Left hindlimb (tissue), 1 donor: Measurements from ENCODE around the gene TBX1.
A peak's percentile ranks its signal among the peaks of the same experiment; 100 is the strongest.
"Not testable (repeated sequence)": the region's sequence is repeated elsewhere in the genome, so short reads cannot be mapped to it uniquely, and the experiment has no call there.

Source experiments
- DNase-seq: peaks from one replicate; pipeline ENCODE4 v3.0.0-alpha.2; 2018

Gene TBX1

DNA sequence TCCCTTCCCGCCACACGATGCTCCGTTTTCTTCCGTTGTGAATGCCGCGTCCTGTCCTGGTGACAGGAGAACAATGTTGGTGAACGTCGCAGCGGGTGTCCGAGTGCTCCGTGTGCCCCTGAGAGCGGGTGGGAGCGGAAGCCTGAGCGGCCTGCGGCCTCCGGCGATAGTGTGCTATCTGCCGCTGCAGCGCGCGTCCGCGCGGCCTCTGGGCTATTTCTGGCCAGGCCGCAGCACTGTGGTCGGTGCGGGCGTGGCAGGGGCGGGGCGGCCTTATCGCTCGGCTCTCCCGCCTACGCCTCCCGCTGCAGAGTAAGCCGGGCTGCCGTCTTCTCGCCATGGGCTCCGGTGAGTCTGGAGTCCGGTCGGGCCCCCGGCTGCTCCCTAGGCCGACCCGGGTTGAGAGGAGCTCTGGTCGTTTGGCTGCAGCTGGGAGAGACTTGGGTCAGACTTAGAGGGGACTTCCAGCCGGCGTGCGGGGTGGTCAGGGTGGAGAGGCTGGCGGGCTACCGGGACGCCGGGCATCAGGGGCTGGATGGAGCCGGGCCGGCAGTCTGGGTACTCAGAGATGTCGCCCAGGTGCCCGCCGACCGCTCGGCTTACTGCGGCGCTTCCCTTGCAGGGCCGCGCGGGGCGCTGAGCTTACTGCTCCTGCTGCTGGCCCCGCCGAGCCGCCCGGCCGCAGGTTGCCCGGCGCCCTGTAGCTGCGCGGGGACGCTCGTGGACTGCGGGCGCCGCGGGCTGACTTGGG lies 37.2 kb upstream of the TBX1 start, which contains the start of gene GP1BB:
TSS of gene GP1BB (plus strand) at position 308 of the 751 bp plus-strand sequence. CDS start at position 339, 31 bp downstream.
- DNase-seq = peak; percentile 45

DNA sequence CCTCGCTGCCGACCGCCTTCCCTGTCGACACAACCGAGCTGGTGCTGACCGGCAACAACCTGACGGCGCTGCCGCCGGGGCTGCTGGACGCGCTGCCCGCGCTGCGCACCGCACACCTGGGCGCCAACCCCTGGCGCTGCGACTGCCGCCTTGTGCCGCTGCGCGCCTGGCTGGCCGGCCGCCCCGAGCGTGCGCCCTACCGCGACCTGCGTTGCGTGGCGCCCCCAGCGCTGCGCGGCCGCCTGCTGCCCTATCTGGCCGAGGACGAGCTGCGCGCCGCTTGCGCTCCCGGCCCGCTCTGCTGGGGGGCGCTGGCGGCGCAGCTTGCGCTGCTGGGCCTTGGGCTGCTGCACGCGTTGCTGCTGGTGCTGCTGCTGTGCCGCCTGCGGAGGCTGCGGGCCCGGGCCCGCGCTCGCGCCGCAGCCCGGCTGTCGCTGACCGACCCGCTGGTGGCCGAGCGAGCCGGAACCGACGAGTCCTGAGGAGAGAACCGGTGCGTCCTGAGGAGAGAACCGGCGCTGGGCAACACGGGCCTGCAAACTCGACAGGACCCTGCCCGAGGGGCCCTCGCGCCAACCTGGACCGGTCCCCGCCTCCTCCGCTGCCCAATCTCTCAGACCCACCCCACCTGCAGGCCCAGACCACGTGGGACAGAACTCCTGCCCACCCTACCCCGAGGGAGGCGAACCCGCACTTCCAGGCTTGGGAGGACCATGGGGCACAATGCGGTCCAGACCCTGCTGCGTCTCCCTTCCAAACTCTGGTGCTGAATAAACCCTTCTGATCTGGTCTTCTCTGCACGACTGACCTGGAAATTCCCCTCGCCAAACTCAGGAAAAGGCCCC lies 36.4 kb upstream of the TBX1 start:
- DNase-seq = peak; percentile 48

DNA sequence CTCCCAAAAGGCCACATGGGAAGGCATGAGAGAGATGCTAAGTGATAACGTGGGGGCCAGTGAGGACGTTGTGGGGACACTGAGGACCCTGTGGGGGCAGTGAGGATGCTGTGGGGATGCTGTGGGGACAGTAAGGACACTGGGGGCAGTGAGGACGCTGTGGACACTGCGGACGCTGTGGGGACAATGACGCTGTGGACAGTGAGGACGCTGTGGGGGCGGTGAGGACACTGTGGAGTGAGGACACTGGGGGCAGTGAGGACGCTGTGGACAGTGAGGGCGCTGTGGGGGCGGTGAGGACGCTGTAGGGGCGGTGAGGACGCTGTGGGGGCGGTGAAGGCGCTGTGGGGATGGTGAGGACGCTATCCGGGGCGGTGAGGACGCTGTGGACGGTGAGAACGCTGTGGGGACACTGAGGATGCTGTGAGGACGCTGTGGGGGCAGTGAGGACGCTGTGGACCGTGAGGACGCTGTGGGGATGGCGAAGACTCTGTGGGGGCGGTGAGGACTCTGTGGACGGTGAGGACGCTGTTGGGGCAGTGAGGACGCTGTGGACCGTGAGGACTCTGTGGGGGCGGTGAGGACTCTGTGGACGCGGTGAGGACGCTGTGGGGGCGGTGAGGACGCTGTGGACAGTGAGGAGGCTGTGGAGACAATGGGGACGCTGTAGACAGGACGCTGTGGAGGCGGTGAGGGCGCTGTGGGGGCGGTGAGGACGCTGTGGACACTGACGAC lies 35.5 kb upstream of the TBX1 start:
- DNase-seq = no peak

DNA sequence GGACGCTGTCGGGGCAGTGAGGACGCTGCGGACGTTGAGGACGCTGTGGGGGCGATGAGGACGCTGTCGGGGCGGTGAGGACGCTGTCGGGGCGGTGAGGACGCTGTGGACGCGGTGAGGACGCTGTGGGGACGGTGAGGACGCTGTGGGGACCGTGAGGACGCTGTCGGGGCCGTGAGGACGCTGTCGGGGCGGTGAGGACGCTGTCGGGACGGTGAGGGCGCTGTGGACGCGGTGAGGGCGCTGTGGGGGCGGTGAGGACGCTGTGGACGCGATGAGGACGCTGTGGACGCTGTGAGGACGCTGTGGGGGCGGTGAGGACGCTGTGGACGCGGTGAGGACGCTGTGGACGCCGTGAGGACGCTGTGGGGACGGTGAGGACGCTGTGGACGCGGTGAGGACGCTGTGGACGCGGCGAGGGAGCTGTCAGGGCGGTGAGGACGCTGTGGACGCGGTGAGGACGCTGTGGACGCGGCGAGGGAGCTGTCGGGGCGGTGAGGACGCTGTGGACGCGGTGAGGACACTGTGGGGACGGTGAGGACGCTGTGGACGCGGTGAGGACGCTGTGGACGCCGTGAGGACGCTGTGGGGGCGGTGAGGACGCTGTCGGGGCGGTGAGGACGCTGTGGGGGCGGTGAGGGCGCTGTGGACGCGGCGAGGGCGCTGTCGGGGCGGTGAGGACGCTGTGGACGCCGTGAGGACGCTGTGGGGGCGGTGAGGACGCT lies 34.4 kb upstream of the TBX1 start:
- not testable (repeated sequence) for DNase-seq

DNA sequence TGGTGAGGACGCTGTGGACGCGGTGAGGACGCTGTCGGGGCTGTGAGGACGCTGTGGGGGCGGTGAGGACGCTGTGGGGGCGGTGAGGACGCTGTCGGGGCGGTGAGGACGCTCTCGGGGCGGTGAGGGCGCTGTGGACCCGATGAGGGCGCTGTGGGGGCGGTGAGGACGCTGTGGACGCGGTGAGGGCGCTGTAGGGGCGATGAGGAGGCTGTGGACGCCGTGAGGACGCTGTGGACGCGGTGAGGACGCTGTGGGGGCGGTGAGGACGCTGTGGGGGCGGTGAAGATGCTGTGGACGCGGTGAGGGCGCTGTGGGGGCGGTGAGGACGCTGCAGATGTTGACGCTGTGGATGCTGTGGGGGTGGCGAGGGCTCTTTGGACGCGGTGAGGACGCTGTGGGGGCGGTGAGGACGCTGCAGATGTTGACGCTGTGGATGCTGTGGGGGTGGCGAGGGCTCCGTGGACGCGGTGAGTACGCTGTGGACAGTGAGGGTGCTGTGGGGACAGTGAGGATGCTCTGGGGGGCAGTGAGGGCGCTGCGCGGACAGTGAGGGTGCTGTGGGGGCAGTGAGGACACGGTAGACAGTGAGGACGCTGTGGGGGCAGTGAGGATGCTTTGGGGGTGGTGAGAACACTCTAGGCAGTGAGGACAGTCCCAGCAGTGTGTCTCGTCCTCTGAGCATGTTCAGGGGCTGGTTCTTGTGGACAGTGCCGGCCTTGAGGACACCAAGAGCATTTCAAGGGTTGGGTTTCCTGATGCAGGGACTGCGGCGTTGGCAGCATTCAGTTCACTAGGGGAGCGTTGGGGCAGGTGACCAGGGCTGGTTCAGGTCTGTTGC lies 33.0 kb upstream of the TBX1 start:
- DNase-seq = no peak

DNA sequence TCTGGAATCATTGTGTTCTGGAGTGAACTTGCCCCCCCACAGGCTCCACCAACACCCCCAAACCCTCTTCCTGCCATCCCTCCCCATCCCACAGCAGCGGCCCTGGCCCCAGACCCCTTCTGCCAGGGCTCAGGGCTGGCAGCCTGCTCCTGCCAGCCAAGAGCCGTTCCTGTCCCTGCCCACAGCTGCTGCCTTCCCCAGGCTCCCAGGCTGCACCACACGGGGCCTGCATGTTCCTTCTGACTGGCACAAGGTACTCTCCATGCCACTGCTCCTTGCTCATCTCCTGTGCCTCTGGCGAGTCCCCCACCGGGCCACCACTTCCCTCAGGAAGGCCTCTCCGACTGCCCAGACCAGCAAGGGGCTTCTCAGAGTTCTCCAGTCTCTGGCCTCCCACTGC lies 32.3 kb upstream of the TBX1 start:
- DNase-seq = no peak

DNA sequence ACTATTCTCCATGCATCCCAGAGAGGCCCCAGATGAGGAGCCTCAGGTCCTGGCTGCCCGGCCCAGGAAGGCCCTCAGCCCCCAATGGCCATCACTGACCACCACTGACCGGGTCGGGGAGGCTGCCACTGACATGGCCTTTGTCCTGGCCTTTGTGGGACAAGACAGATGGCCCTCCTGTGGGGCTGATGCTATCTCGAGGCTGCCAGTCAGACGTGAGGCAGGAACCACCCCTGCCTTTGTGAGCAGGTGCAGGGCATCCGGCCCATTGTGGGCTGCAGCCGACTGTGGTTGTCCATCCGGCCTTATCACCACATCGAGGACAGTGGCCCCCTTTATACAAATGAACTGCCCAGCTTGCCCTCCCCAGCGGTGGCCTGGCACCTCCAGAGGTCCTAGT lies 31.7 kb upstream of the TBX1 start:
- DNase-seq = no peak

DNA sequence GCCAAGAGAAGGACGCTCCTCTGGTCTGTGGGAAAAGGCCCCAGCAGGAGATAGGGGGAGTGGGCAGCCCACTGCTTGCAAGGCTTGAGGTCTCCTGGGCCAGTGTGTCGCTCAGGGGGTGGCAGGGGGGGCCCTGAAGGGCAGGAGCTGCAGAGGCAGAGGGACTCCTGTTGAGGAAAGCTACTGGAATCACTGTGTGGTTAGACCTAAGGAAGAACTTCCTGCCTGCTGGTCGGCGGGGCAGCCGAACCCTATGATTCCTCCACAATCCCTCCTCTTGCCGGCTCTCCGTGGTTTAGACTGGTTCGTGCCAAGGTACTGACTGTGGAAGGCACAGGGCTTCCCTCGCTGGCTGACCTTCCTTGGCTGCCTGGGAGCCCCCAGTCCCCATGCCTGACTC lies 31.1 kb upstream of the TBX1 start:
- no peak for DNase-seq

DNA sequence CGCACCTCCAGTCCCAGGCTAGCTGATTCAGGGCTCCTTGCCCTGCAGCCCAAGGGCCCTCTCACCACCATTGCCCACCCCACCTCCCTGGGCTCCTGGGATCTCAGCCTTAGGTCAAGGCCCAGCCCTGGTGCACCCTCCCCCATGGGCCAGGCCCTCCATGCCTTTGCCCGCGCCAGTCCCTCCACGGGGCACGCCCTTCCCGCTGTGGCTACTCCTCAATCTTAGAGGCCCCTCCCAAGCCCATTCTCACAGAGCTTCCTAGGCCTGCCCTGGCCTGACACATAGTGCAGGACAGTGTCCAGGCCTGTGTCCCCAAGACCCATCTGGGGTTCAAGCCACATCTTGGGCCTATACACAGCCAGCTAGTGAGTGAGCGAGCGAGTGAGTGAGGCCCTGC lies 30.4 kb upstream of the TBX1 start:
- no peak for DNase-seq

DNA sequence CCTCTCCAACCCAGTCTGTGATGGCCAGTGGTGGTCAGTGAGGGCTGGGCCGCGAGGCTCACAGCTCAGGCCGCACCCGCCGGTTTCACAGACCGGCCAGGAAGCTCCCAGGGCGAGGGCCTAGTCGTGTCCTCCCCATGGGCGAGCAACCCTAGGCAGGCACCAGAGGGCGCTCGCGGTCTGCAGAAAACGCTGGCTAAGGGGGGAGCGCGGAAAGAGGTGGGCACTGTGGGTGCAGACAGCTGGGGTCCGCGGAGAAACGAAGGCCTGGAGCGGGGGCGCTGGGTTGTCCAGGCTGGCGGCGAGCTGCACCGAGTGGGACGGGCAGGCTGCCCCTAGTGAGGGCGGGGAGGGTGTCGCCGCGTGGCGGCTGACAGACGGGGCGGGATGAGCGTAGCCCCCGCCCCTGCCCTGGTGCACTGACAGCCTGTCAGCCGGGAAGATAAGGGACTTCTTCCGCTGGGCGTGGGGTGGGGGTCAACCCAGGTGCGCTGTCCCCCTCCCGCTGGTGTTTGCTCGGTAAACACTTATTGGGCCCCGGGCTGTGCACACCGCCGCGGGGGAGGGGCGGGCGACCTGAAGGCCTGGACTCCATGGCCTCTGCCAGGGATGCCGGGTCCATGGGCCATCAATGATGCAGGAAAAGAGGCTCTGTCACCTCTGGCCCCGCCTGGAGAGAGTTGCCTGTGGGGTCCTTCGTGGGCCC lies 29.8 kb upstream of the TBX1 start:
- peak; percentile 89 for DNase-seq

DNA sequence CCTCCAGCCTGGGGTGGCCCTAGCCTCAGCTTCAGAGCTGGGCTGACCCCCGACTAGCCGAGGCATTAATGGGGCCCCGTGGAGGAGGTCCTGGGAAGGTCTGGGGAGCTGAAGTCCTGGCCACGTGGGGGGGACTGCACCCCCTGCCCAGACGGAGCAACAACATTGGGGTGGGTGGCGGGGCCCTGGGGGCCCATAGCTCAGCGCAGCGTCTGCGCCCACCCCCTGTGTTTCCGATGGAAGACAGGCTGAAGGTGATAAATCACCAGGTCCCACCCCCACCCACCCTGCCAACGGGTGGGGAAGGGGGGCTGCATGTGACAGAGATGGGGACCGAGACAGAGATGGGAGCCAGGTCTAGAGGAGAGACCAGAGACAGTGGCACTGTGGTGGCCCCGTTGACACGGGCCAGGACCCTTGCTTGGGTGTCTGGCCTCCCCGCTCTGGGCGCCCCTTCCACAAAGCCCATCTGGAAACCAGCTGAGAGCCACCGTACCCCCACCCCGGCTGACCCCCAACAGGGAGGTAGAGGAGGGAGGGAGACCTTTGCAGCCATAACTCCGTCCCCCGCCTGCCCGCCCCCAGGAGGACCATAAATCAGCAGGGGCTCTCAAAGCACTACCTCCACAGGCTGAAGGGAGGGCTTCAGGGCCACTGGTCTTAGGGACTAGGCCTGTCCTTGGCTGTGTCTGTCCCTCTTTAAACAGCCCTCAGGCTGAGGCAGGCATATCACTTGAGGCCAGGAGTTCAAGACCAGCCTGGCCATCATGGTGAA lies 29.0 kb upstream of the TBX1 start:
- DNase-seq = no peak

DNA sequence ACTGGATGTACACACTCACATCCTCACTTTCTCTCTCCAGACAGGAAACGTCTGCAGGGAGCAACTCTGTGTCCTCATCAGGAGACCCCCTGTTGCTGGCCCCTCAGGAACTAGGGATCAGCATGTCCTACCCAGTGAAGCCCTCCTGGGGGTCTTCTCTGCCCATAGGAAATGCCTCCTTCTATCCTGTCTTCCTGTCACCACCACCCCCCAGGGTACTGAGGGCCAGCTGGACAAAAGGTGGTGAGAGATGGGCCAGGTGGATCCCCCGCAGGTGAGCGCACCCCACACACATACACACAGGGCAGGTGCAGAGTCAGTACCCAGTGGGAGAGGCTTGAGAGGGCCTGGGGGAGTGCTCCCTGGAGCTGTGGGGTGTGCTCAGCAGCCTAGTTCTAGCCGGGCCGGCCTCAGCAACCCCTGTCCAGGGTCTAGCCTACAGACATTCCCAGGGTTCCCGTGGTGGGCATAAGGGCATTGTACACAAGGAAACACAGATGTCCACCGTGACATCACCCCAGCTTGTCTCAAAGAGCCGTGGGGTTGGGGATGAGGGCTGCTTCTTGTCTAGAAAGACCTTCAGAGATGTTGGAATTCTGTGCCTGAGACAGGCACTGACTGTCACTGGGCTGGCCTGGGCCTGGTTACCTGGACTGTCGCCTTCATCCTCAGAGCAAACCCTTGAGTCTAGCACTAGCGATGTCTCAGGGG lies 28.0 kb upstream of the TBX1 start:
- no peak for DNase-seq

DNA sequence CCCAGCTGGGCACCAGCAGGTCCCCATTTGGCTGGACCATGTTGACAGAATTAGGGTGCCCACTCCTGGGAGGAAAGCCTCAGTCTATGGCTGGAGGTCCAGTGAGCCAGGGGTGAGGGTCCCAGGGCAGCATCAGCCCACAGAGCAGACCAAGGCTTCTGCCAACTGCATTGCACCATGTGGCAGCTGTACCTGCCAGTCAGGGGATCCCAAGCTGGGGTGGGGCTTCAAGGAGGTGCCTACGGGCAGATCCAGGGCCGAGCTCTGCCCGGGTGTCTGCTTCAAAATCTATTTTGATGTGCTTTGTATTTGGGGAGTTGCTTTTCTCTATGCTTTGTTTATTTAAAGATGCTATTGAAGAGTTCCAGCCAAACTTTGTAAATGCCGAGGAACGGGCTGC lies 26.8 kb upstream of the TBX1 start:
- DNase-seq = no peak

DNA sequence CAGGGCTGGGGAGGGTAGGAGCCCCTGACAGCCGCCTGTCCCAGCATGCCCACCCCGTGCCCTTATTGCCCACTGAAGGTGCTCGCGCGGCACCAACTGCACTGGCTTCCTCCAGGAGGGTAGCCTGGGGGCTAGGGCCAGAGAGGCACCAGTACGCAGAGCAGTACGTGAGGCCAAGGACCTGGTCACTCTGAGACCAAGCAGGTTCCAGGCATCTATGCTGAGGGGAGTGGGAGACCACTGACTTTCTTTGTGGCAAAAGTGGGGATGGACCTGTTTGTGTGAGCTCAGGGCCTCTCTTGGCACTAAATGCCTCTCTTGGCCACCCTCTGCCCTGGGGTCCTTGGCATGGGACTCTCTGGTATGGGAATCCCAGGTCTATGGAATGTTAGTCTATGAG lies 26.4 kb upstream of the TBX1 start:
- DNase-seq = no peak

DNA sequence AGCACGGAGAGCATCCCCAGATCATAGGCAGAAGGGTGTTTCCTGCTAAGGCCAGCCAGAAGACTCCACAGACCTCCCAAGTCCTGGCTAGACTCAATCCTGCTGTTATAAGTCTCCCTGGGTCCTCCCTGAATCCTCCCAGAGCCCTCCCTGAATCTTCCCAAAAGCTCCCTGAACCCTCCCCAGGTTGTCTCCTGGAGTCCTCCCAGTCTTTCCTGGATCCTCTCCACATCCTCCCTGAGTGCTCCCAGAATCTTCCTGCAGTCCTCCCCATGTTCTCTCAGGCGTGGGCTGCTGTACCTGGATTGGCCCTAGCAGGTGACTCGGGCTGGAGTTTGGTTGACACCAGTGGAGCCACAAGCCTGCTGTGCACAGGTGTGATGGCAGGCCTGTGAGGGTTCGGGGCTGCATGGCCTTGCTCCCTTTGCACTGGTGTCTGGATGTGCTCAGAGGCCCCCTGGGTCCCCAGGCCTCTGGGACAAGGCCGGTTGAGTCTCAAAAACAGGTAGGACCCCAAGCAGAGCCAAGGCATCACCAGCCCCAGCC lies 25.7 kb upstream of the TBX1 start:
- DNase-seq = no peak

DNA sequence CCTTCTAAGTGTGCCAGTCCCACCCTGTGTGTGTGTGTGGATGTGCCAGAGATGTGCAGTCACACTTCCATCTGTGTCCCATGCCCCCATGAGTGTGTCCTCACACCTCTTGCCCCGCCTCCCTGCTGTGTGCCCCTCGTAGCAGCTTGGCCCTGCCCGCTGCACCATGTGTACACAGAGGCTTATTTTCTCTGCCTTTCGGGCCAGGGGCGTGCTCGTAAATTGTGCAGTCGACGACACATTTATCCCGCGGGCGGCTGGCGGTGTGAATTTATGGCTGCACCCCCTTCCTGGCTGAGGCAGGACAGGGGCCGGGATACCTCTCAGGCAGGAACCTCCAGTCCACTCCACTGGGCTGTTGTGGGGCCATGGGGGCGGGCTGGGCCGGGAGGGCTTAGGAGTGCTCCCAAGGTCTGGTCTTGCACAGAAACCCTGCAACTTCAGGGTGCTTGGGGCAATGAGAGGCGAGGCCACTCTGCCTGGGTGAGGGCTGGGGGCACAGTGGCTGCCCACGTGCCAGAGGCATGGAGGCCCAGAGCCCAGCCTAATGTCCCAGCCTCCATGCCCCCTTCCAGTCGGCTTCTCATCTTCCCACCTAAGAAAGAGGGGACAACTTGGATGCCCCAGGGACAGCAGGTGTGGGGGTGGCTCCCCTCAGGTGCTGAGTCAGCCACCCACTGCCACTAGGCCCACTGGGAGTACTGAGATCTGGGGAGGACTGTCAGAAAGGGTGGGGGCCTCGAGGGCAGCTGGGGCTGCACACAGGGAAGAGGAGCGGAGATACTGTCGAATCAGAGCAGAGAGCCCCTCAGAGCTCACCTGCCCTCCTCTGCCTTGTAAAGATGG lies 24.7 kb upstream of the TBX1 start:
- DNase-seq = no peak

DNA sequence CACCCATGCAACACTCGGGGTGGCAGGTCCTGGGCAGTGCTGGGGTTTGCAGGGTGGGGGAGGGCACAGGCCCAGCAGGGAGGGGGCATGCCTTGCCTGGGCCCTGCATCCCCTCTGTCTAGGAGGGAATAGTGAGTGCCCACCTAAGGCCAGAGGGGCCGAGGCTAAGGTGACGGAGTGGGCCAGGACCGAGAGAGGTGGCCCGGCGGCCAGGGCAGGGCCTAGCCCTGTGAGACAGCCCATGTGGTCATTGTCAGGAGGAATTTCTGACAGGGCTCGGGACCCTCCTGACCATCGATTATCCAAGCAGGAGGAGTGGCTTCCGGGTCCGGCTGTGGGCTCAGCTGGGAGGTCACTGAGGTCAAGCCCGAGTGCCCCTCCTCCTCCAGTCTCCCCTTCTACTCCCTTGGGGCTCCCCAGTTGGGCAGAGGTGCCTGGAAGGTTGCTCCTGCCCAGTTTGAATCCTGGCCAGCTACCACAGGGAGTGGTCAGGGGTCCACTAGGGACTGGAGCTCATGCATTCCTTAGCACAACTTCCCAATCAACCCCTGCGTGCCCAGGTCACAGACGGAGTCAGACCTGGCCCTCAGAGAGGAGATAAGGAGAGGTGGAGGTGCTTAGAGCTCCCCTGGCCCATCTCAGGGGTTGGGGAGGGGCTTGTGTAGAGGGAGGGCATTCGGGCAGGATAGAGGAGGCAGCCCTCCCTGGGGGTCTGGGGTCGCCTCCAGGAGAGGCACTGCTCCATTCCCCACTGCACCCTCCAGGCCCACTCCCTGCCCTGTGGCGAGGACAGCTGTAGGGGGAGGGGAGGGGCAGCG lies 22.5 kb upstream of the TBX1 start:
- no peak for DNase-seq
